K562 (cell line): ENCODE results near the gene PMM1. TPM values are rescaled to one million over a fixed set of nuclear protein-coding genes. Genes with fewer than 3 reads are reported as not detected.

Experiments
- ELK1 ChIP-seq: sonication (generic); formaldehyde crosslinking; IDR thresholded peaks from 2 replicates; pipeline ENCODE4 v1.8.1; 2022; ENCODE audit warnings: missing genetic modification reagents
- HEY1 ChIP-seq: fragments of 250-450 bp; sonication (Bioruptor Pico); IDR thresholded peaks from 2 replicates; pipeline ENCODE4 v1.5.0; 2020; ENCODE audit warnings: mild to moderate bottlenecking, moderate library complexity, borderline replicate concordance
- HMGN3 ChIP-seq: IDR thresholded peaks from 2 replicates; pipeline ENCODE4 v1.6.1; 2011; ENCODE audit warnings: borderline replicate concordance, low read depth, mild to moderate bottlenecking, mixed read lengths, low read length; ENCODE audit not compliant: insufficient read length; ENCODE audit errors: extremely low read depth
- MAZ ChIP-seq, 2 experiments: fragments of 450-650 bp in 1 of 2; sonication (generic) in 1 of 2; formaldehyde crosslinking; IDR thresholded peaks in 1 of 2; conservative IDR thresholded peaks in 1 of 2; 2 replicates each; pipeline versions ENCODE4 v1.4.0 to v1.5.0; 2020; ENCODE audit warnings: mild to moderate bottlenecking in 1 of 2, missing genetic modification reagents in 1 of 2
- RBM34 ChIP-seq: fragments of 200-400 bp; formaldehyde crosslinking; IDR thresholded peaks from 2 replicates; pipeline ENCODE4 v1.6.1; 2018; ENCODE audit warnings: low read length, borderline replicate concordance; ENCODE audit not compliant: insufficient read depth
- SREBF2 ChIP-seq: sonication (generic); formaldehyde crosslinking; IDR thresholded peaks from 2 replicates; pipeline ENCODE4 v1.4.0; 2020; ENCODE audit warnings: mild to moderate bottlenecking, missing genetic modification reagents
- TAF15 ChIP-seq: fragments of 200-400 bp; formaldehyde crosslinking; IDR thresholded peaks from 2 replicates; pipeline ENCODE4 v1.6.1; 2017; ENCODE audit warnings: mild to moderate bottlenecking, low read depth, low read length, moderate library complexity
- TAF7 ChIP-seq: fragments of 450-650 bp; IDR thresholded peaks from 2 replicates; pipeline ENCODE4 v1.6.1; 2016; ENCODE audit warnings: missing genetic modification characterization, missing compliant biosample characterization
- THAP12 ChIP-seq: fragments of 250-450 bp; sonication (Bioruptor Pico); IDR thresholded peaks from 2 replicates; pipeline ENCODE4 v1.9.0; 2021; ENCODE audit warnings: mild to moderate bottlenecking, inconsistent platforms
- USF1 ChIP-seq: sonication (generic); formaldehyde crosslinking; IDR thresholded peaks from 2 replicates; pipeline ENCODE4 v1.9.0; 2022; ENCODE audit warnings: mild to moderate bottlenecking, missing genetic modification reagents
- ZNF146 ChIP-seq: IDR thresholded peaks from one replicate; pipeline ENCODE4 v1.6.1; 2018; ENCODE audit warnings: missing compliant biosample characterization; ENCODE audit not compliant: unreplicated experiment
- ZNF561 ChIP-seq: fragments of 450-650 bp; formaldehyde crosslinking; conservative IDR thresholded peaks from 2 replicates; pipeline ENCODE4 v1.4.0; 2020; ENCODE audit warnings: mild to moderate bottlenecking, moderate library complexity
- ZNF699 ChIP-seq: fragments of 250-450 bp; sonication (Bioruptor Pico); IDR thresholded peaks from 2 replicates; pipeline ENCODE4 v1.8.0; 2021; ENCODE audit warnings: mild to moderate bottlenecking, moderate library complexity; ENCODE audit not compliant: insufficient replicate concordance
- ZSCAN29 ChIP-seq: fragments of 450-650 bp; IDR thresholded peaks from 2 replicates; pipeline ENCODE4 v1.6.1; 2017
- polyA plus RNA-seq, 8 experiments: library from polyadenylated mRNA; depleted of rRNA in 4 of 8; stranded (reverse) in 5 of 8; unstranded in 3 of 8; fragments of >200 nt; fragmentation: Nextera tagmentation in 2 of 8; fragmentation: Illumina TruSeq in 1 of 8; extraction: Ambion mirVana in 2 of 8; extraction: Trizol in 1 of 8; gene quantifications; 2 replicates each; pipeline versions ENCODE4 v1.2.1 to v1.2.3, GENCODE V29; 2011 to 2014; ENCODE audit warnings: inconsistent platforms in 1 of 8, missing spikeins in 1 of 8
- total RNA-seq, 7 experiments: library from RNA; depleted of rRNA in 6 of 7; stranded (reverse); fragments of >200 nt in 6 of 7; fragmentation: Illumina TruSeq in 2 of 7; extraction: Trizol in 2 of 7; gene quantifications; 2 replicates each; pipeline versions ENCODE4 v1.2.1 to v1.2.3, GENCODE V29; 2011 to 2021; ENCODE audit warnings: low replicate concordance in 1 of 7
- TF ChIP-seq, protein P1 (sequence below), 3 experiments: IDR thresholded peaks in 2 of 3; conservative IDR thresholded peaks in 1 of 3; 2 replicates each; pipeline ENCODE4 v1.5.1; 2011 to 2012; ENCODE audit warnings: low read length in 3 of 3, mild to moderate bottlenecking in 3 of 3, control low read depth in 2 of 3, improper control_type of control experiment in 1 of 3, inconsistent platforms in 1 of 3, low read depth in 1 of 3, mixed read lengths in 1 of 3, moderate library complexity in 1 of 3; ENCODE audit not compliant: insufficient read depth in 2 of 3
- TF ChIP-seq, protein P2 (sequence below): fragments of 250-450 bp; sonication (Bioruptor Pico); IDR thresholded peaks from 2 replicates; pipeline ENCODE4 v1.5.1; 2021; ENCODE audit warnings: mild to moderate bottlenecking
- TF ChIP-seq, protein P3 (sequence below): sonication (generic); formaldehyde crosslinking; IDR thresholded peaks from 2 replicates; pipeline ENCODE4 v1.8.1; 2023; ENCODE audit warnings: mild to moderate bottlenecking, missing genetic modification reagents

PMM1 gene
- total and polyA plus RNA-seq, 9 of the 15 experiments (the other 6 are each of a cell fraction or from before 2014, with no cell fraction given): 10.2 to 31.7 (median 20.3) TPM

GRCh38 chr22:41620589-41621098 is 31.0 kb upstream of the PMM1 start, which contains the start of gene DESI1 (continued):
- TF ChIP-seq SREBF2 (CRISPR knock-in tag) (no peak), HEY1 (CRISPR knock-in tag) (no peak), ZNF146 (no peak), TAF15 (no peak), HMGN3 (peak; percentile 20), ELK1 (CRISPR knock-in tag) (no peak), ZSCAN29 (no peak), ZNF699 (CRISPR knock-in tag) (no peak), THAP12 (CRISPR knock-in tag) (no peak), USF1 (CRISPR knock-in tag) (no peak), MAZ (CRISPR knock-in tag; conservative IDR thresholded peaks at IDR 0.05 in 1 of 2, IDR thresholded peaks at IDR 0.05 in 1 of 2) (peak; percentile 41 to 61; a peak in 3 of 4 replicates), TAF7 (tag) (no peak; the same call in 1 of the 2 replicates), ZNF561 (CRISPR knock-in tag) (no peak), RBM34 (no peak)
- TF ChIP-seq, protein P1, sequence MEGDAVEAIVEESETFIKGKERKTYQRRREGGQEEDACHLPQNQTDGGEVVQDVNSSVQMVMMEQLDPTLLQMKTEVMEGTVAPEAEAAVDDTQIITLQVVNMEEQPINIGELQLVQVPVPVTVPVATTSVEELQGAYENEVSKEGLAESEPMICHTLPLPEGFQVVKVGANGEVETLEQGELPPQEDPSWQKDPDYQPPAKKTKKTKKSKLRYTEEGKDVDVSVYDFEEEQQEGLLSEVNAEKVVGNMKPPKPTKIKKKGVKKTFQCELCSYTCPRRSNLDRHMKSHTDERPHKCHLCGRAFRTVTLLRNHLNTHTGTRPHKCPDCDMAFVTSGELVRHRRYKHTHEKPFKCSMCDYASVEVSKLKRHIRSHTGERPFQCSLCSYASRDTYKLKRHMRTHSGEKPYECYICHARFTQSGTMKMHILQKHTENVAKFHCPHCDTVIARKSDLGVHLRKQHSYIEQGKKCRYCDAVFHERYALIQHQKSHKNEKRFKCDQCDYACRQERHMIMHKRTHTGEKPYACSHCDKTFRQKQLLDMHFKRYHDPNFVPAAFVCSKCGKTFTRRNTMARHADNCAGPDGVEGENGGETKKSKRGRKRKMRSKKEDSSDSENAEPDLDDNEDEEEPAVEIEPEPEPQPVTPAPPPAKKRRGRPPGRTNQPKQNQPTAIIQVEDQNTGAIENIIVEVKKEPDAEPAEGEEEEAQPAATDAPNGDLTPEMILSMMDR (IDR thresholded peaks at IDR 0.05 in 2 of 3, conservative IDR thresholded peaks at IDR 0.05 in 1 of 3; ENCODE audit: insufficient read depth in 2 of 3, low read depth in 1 of 3, low read length in 3 of 3): no peak
- TF ChIP-seq, protein P2, sequence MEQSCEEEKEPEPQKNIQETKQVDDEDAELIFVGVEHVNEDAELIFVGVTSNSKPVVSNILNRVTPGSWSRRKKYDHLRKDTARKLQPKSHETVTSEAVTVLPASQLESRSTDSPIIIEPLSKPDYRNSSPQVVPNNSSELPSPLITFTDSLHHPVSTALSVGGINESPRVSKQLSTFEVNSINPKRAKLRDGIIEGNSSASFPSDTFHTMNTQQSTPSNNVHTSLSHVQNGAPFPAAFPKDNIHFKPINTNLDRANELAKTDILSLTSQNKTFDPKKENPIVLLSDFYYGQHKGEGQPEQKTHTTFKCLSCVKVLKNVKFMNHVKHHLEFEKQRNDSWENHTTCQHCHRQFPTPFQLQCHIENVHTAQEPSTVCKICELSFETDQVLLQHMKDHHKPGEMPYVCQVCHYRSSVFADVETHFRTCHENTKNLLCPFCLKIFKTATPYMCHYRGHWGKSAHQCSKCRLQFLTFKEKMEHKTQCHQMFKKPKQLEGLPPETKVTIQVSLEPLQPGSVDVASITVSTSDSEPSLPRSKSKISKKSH (CRISPR knock-in tag): no peak
- TF ChIP-seq, protein P3, sequence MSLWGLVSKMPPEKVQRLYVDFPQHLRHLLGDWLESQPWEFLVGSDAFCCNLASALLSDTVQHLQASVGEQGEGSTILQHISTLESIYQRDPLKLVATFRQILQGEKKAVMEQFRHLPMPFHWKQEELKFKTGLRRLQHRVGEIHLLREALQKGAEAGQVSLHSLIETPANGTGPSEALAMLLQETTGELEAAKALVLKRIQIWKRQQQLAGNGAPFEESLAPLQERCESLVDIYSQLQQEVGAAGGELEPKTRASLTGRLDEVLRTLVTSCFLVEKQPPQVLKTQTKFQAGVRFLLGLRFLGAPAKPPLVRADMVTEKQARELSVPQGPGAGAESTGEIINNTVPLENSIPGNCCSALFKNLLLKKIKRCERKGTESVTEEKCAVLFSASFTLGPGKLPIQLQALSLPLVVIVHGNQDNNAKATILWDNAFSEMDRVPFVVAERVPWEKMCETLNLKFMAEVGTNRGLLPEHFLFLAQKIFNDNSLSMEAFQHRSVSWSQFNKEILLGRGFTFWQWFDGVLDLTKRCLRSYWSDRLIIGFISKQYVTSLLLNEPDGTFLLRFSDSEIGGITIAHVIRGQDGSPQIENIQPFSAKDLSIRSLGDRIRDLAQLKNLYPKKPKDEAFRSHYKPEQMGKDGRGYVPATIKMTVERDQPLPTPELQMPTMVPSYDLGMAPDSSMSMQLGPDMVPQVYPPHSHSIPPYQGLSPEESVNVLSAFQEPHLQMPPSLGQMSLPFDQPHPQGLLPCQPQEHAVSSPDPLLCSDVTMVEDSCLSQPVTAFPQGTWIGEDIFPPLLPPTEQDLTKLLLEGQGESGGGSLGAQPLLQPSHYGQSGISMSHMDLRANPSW (CRISPR knock-in tag): no peak
